Activated CD8-positive, alpha-beta memory T cell treated with anti-CD3 and anti-CD28 coated beads for 36 hours (primary cell): ENCODE results near the gene IL22RA1. TPM values are rescaled to one million over a fixed set of nuclear protein-coding genes. Genes with fewer than 3 reads are reported as not detected.

Experiments
- CTCF ChIA-PET: fragments of 350-600 bp; sonication (Branson Sonifier 250); formaldehyde crosslinking; loops from one replicate; lab custom pipeline; 2021; ENCODE audit warnings: antibody characterized with exemption; lab: Charles Lee
- POLR2A ChIA-PET: fragments of 350-600 bp; sonication (Branson Sonifier 250); formaldehyde crosslinking; loops from one replicate; lab custom pipeline; 2021; ENCODE audit warnings: antibody characterized with exemption; lab: Charles Lee
- total RNA-seq, 2 experiments: library from RNA; stranded (reverse); gene quantifications; one replicate each; pipeline ENCODE4 v1.2.3, GENCODE V29; 2021

The IL22RA1 gene
- total RNA-seq, 2 experiments from 2014 or later: not detected

GRCh38 chr1:24173638-24174575, 31.0 kb upstream of the IL22RA1 start:
- ChIA-PET CTCF (no interaction called here), POLR2A (no interaction called here)

DNA sequence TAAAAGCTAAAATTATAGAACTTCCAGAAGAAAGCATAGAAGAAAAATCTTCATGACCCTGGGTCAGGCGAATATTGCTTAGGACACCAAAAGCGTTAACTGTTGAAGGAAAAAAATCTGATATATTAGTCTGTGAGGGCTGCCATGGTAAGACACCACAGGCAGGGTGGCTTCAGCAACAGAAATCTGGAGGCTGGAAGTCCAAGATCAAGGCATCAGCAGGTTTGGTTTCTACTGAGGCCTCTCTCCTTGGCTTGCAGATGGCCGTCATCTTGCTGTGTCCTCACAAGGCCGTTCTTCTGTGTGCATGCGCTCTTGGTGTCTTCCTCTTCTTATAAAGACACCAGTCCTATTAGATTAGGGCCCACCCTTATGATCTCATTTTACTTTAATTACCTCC, 29.7 kb upstream of the IL22RA1 start:
- ChIA-PET POLR2A (no interaction called here), CTCF (interaction anchor here (1.0 kb wide), 1 partner anchor 219 kb away, joined by 3 read pairs; no protein-coding TSS in a partner anchor)

DNA sequence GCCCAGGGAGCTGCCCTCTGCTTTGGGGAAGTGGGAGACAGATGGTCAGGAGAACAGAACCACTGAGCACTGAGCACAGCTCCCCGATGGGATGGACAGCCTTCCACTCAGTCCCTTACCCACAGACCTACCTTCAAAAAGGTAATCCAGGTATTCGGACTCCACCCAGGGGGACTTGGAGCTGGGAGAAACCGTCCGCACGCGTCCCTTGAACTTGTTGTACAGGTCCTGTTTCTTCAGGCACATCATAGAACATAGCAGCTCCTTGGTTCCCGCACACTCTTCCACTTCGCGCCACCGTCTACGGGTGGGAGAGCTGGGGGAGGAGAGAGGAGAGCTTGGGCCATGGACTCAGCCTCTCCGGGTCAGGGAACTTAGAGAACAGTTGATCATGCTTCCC, 26.3 kb upstream of the IL22RA1 start:
- ChIA-PET POLR2A (no interaction called here), CTCF (interaction anchor here (0.6 kb wide), 2 partner anchors 391 to 825 kb away, joined by 3 to 4 read pairs; partner anchors contain the start of gene HNRNPR)

- ChIA-PET POLR2A (no interaction called here), CTCF (no interaction called here)
Observed at GRCh38 chr1:24168245-24168644, 25.3 kb upstream of the IL22RA1 start.

GRCh38 chr1:24167008-24167407, 24.1 kb upstream of the IL22RA1 start:
- ChIA-PET POLR2A (no interaction called here), CTCF (interaction anchor here (0.9 kb wide), 1 partner anchor 35 kb away, joined by 3 read pairs; no protein-coding TSS in a partner anchor)

- POLR2A ChIA-PET: no interaction called here
- CTCF ChIA-PET: interaction anchor here (0.5 to 1.2 kb wide), 2 partner anchors 15 to 153 kb away, joined by 3 to 5 read pairs; no protein-coding TSS in a partner anchor
Observed at GRCh38 chr1:24165500-24165899, 22.6 kb upstream of the IL22RA1 start.

DNA sequence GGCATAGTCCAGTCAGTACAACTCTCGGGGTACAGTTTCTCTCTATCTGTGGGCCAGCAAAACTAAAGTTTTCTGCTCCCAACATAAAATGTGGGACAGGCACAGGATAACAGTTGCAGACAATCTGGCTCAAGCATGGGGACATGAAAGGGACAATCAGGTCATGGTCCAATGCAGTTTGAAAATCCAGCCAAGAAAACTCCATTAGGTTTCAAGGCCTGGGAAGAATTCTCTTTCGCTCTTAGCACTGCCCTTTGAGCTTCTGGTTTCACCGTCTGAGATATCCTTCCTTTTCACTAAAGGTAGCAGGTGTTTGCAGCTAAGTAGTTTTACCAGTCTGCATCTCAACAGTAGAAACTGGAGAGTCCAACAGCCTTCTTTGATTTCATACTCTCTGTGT, 21.1 kb upstream of the IL22RA1 start:
- ChIA-PET CTCF (interaction anchor here (0.7 kb wide), 1 partner anchor 49 kb away, joined by 4 read pairs; no protein-coding TSS in a partner anchor), POLR2A (no interaction called here)

DNA sequence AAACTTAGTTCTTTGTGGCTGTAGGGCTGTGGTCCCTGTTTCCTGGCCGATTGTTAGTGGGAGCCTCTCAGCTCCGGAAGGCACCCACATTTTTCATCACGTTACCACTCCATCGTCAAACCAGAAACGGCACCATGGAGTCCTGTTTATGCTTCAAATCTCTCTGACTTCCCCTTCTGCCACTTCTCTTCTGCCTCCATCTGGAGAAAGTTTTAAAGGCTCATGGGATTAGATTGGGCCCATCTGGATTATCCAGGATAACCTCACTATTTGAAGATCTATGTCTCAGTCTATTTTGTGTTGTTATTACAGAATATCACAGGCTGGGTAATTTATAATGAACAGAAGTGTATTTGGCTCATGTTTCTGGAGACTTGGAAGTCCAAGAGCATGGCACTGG, 19.3 kb upstream of the IL22RA1 start:
- ChIA-PET CTCF (no interaction called here), POLR2A (no interaction called here)

DNA sequence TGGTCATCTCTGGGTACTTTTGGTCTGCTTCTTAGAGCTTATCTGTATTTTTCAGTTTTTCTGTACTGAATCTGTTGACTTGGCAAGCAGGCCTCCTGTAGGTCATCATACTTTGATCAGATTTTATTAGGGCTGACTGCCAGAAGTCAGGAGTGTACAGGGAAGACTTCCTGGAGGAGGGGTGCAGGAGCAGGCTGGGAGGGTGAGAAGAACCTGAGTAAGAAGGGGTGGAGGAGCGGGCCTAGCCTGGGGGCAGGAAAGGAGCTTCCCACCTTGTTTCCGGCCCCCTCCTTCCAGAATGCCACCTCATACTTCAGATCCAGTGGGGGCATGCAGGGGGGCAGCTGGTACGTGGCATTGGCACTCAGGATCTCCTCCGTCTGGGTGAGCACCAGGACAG, 18.3 kb upstream of the IL22RA1 start:
- ChIA-PET CTCF (no interaction called here), POLR2A (no interaction called here)

GRCh38 chr1:24159366-24159765, 16.4 kb upstream of the IL22RA1 start:
- CTCF ChIA-PET: interaction anchor here (1.0 to 1.8 kb wide), 2 partner anchors 9 to 323 kb away, joined by 3 to 8 read pairs; no protein-coding TSS in a partner anchor
- POLR2A ChIA-PET: no interaction called here

DNA sequence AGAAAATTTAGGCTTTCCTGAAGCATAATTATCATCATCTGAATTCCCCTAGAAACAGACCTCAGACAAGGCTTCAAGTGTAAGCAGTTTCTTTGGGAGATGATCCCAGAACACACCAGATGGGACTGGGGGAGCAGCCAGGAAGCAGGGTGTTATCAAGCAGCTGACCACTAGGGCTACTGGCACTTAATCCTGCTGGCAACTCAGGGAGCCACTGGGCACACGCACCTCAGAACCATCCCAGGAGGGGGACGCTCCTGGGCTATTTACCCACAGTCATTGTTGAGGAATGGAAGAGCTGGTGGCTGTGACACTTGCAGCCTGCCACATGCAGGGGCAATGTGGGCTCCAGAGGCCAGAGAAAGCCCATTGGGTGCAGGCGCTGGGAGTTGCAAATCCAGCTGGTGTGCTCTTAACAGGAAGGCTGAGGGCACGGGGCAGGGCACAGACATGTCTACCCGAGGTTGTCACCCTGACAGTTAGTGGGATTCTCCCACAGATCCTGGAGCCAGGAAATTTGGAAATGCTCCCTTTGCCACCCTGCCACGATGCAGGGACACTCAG, 15.1 kb upstream of the IL22RA1 start:
- ChIA-PET POLR2A (no interaction called here), CTCF (interaction anchor here (1.8 kb wide), 1 partner anchor 8 kb away, joined by 8 read pairs; no protein-coding TSS in a partner anchor)

DNA sequence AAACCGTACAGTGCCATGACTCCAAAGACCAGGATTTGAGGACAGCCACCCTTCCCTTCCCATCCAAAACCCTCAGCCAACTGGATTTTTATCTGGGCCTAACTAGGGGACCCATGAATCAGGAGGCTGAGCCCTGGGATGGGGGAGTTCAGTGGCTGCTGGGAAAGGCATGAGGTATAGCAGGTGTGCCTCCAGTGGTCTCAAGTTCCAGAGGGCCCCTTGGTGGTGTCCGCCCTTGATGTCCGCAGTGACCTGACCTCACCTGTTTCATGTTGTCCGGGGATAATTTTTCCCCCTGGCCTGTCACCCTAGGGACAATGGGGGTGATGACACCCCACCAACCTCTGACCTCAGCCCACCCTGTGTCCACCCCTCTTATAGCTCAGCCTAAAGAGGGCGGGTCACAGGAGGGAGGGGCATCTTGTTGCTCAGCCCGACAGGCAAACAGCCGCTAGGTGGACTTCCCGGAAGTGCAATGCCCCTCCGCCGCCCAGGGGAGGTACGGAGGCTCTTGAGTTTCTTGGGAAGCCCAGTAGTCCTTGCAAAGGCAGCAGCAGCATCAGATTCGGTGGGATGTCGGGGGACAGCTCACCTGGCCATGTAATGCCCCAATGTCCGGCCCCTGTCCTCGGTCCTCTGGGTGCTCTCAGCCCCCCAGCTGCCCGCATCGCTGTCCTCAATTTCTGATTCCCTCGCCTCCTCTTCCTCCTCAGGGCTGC, 13.8 kb upstream of the IL22RA1 start:
- ChIA-PET CTCF (interaction anchor here (1.8 kb wide), 1 partner anchor 42 kb away, joined by 4 read pairs; no protein-coding TSS in a partner anchor), POLR2A (no interaction called here)

DNA sequence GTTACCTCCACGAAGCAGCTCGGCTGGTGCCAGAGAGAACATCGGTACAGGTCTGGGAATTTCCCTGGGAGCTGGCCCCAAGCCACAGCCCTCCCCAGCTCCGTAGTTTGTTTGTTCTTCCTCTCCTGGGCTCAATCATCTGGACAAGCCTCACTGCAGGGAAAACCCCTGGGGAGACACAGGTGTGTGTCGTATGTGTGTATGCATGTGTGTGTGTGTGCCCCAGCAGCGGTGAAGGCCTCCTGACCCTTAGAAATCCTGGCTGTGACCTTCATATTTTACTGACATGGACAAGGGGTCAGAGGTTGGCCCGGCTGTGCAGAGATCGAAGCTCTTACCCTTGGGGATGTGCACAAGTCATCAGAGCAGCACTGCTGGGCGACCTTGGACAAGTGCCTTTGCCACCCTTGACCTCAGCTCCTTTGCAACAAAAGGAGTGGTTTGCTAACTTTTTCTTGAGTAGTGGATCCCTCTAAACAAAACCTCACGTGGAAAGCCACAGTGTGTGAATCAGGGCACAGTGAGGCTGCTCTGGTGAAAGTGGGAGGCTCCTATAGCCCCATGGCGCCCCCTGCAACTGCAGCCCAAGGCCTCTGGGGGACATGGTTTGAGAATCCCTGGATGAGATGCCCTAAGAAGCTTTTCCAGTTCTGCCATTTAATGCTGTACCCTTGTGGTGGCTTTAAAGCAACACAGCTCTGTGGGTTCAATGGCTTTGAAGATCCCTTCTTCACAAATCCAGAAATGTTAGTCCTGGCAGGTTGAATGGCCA, 12.3 kb upstream of the IL22RA1 start:
- ChIA-PET POLR2A (no interaction called here), CTCF (interaction anchor here (1.0 to 6.6 kb wide), 3 partner anchors 44 to 237 kb away, joined by 4 to 50 read pairs (median 4); no protein-coding TSS in a partner anchor)

DNA sequence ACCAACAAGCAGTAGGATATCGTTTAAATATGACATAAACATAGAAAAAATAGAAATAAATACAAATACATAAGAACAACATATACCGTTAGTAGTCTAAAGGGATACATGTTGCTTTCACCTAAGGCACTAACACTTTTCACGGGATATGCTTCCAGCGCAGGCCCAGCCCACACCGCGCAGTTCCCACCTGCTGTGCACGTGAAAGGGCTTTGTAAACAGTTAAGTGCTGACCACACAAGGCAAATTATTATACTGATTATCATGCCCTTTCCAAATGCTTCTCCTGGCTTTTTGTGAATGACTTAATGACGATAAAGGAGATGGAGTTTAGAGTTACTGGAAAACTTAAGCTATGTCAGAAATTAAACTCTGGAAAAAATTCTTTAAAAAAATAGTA, 11.3 kb upstream of the IL22RA1 start:
- CTCF ChIA-PET: interaction anchor here (1.0 to 6.6 kb wide), 2 partner anchors 47 to 238 kb away, joined by 4 to 50 read pairs; no protein-coding TSS in a partner anchor
- POLR2A ChIA-PET: no interaction called here

DNA sequence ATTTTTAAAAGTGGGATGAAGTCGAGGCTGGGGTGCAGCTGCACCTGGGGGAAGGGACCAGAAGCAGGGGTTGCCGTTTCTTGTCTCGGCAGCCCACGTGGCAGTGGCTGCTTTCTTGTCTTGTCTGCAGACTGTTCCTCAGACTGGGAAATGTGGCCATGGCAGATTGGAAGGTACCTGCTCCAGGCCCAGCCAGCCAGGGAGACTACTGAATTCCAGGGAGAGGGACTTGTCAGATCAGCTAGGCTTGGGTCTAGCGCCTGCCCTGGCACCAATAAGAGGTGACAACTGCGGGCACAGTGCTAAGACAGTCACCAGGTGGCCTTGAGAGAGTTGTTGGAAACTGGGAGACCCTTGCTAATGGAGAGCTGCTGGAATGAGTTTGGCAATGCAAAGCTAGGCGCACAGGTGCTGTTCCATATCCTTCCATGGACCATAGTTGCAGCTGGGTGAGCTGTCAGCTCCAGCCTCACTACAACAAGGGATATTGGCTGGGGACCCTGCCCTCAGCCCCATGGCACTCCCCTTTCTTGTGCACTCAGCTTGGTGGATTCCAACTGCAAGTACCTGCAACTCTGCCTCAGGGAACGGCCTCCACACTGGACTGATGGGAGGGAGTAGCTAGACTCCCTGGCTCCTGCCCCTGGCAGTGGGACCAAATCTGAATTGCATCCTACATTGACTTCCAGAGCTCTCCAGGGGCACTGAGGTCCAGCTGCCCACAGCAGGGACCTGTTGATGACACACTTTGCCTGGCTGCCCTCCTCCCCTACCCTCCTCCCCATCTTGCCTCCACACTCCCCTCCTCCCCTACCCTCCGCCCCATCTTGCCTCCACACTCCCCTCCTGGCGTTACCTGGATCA, 9.9 kb upstream of the IL22RA1 start:
- CTCF ChIA-PET: interaction anchor here (6.6 kb wide), 1 partner anchor 240 kb away, joined by 50 read pairs; no protein-coding TSS in a partner anchor

DNA sequence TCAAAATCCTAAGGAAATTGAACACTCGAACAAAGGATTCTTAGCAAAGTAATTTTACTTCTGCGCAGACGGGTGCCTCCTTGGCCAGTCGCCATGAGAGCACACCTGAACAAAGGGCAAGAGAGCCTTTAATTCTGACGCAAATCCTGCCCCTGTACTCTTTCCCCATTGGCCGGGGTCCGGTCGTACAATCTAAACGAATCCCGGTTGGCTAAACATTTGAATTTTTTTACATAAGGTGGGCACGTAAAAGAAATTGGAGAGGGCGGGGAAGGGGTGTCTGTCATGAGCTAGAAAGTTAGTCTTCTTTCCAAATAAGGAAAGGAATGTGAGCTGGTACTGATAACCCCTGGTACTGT, 8.2 kb upstream of the IL22RA1 start:
- ChIA-PET POLR2A (no interaction called here), CTCF (interaction anchor here (1.2 to 6.6 kb wide), 8 partner anchors 8 to 241 kb away, joined by 3 to 50 read pairs (median 14); partner anchors contain the start of gene IFNLR1)

More for the DNA sequence above, 9.9 kb upstream of the IL22RA1 start:
- POLR2A ChIA-PET: no interaction called here
